Spinal cord (tissue), 10 donors: ENCODE measurements around the gene EMSY. TPM values are rescaled to one million over a fixed set of nuclear protein-coding genes. Genes with fewer than 3 reads are reported as not detected.

Experiments used
- DNase-seq, 6 donors: peaks; one replicate each; pipeline versions ENCODE4 v3.0.0 to v3.0.0-alpha.2; 2013 to 2015; ENCODE audit warnings: low spot score in 6 of 6, low read depth in 4 of 6
- H3K27ac ChIP-seq: one replicate; pipeline ENCODE4 v1.5.1; 2013; ENCODE audit warnings: low read depth, low read length, control low read depth
- H3K27me3 ChIP-seq: one replicate; pipeline ENCODE4 v1.6.1; 2013; ENCODE audit warnings: low read length; ENCODE audit not compliant: control insufficient read depth, insufficient read depth
- H3K36me3 ChIP-seq: one replicate; pipeline ENCODE4 v1.6.1; 2013; ENCODE audit warnings: low read length; ENCODE audit not compliant: control insufficient read depth, insufficient read depth
- H3K4me1 ChIP-seq: one replicate; pipeline ENCODE4 v1.6.1; 2013; ENCODE audit warnings: low read length; ENCODE audit not compliant: control insufficient read depth, insufficient read depth
- H3K4me3 ChIP-seq: one replicate; pipeline ENCODE4 v1.5.1; 2013; ENCODE audit warnings: low read depth, low read length, control low read depth
- H3K9me3 ChIP-seq: one replicate; pipeline ENCODE4 v1.6.1; 2013; ENCODE audit warnings: low read length; ENCODE audit not compliant: control insufficient read depth, insufficient read depth
- WGBS: methylation state at CpG from one replicate; pipeline ENCODE4 v1.1.5; 2013; ENCODE audit warnings: missing lambda C conversion rate; ENCODE audit not compliant: insufficient coverage; 5-methylcytosine and 5-hydroxymethylcytosine counted together
- polyA plus RNA-seq, 2 donors: library from polyadenylated mRNA; unstranded; fragments of 120-200 nt; gene quantifications; one replicate each; pipeline ENCODE4 v1.2.1, GENCODE V29; 2013; ENCODE audit not compliant: insufficient read length in 2 of 2
- total RNA-seq, 2 donors: library from RNA; depleted of rRNA in 1 of 2; stranded (reverse); fragments of 120-200 nt in 1 of 2; fragments of >200 nt in 1 of 2; gene quantifications; one replicate each; pipeline versions ENCODE4 v1.2.3 to v1.2.4, GENCODE V29; 2013 to 2014
- donor health status: healthy.

EMSY gene
- total and polyA plus RNA-seq, 4 donors = 22.6 to 31.8 (median 24.0) TPM

GRCh38 chr11:76453248-76453647 is 8.4 kb downstream of the EMSY start:
- Histone ChIP-seq H3K9me3 (no peaks in the 10 kb centered on the region), H3K36me3 (peaks cover 7% of the 10 kb centered on the region), H3K27me3 (no peaks in the 10 kb centered on the region), H3K27ac (no peak overlapping the region), H3K4me3 (no peak overlapping the region), H3K4me1 (no peaks in the 10 kb centered on the region)
- no CpG with 5 or more reads among the region's 6 CpGs for WGBS
- no peak for DNase-seq

- H3K9me3 ChIP-seq = no peaks in the 10 kb centered on the region
- DNase-seq = peak in 1 of 6 donors; percentile 10
- H3K27ac ChIP-seq = peak overlapping the region; percentile 13
- peaks cover 7% of the 10 kb centered on the region for H3K36me3 ChIP-seq
- WGBS = no CpG with 5 or more reads among the region's 2 CpGs
- no peaks in the 10 kb centered on the region for H3K4me1 ChIP-seq
- no peak overlapping the region for H3K4me3 ChIP-seq
- H3K27me3 ChIP-seq = no peaks in the 10 kb centered on the region
Measured at GRCh38 chr11:76455331-76455730, 10.5 kb downstream of the EMSY start.

DNA sequence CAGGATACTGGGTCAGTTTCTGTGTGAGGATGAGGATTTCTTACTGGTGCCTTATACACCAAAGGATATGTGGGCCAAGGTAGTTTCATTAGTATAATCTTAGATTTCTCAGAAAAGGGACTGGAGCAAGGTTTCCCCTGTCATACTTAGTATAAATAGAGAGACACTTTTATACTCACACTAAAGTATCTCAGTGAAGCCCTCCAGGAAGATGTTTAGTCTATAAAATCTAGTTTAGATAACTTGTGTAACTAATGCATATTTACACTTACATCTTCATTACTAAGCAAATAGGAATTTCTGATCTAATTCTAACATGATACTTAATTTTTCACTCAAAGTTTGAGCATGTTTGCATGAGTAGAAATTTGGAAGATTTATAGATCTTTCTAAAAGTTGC is 11.1 kb downstream of the EMSY start:
- no peaks in the 10 kb centered on the region for H3K9me3 ChIP-seq
- peak overlapping the region; percentile 13 for H3K27ac ChIP-seq

DNA sequence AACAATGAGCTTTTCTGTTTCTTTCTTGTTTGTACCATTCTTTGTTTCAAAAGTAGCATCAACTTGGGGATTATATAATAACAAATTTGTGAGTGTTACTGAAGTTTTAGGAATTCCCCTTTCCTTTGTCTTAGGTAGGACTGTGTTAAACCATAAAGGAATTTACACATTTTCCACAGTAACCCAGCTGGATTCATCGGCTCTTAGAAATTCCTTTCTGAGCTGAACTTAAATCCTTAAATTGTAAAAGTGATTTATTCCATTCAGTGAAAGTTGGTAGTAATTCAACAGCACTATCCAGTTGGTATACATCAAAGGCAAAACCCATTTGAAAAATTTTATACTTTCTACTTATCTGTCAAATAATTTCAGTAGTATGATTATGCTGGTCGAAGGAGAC is 11.8 kb downstream of the EMSY start:
- WGBS = no CpG with 5 or more reads among the region's 2 CpGs
- Histone ChIP-seq H3K36me3 (peaks cover 4% of the 10 kb centered on the region), H3K4me3 (no peak overlapping the region), H3K27ac (no peak overlapping the region), H3K9me3 (no peaks in the 10 kb centered on the region), H3K27me3 (no peaks in the 10 kb centered on the region), H3K4me1 (no peaks in the 10 kb centered on the region)
- DNase-seq = no peak

More for the DNA sequence above, 11.1 kb downstream of the EMSY start:
- H3K4me1 ChIP-seq = no peaks in the 10 kb centered on the region
- H3K27me3 ChIP-seq = no peaks in the 10 kb centered on the region
- H3K36me3 ChIP-seq = peaks cover 5% of the 10 kb centered on the region
- H3K4me3 ChIP-seq = no peak overlapping the region
- DNase-seq = no peak

DNA sequence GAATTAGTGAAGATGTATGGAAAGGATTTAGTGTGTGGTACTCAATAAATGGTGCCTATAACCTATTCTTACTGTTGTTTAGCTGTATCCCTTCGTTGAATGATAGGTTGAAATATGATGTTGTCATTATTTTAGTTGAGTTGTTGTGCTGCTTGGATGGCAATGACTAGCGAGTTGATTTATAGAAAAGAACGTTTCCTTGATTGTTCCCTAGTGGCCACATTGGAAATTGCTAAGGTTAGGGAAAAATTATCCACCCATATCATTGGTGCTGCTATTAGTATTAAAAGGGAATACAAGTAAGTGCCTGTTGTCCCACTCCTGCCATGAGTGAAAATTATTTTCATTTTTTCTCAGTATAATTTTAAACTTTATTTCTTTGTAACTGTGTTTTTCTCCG is 14.5 kb downstream of the EMSY start:
- WGBS = no CpG with 5 or more reads among the region's 4 CpGs
- H3K9me3 ChIP-seq = no peaks in the 10 kb centered on the region
- DNase-seq = no peak

DNA sequence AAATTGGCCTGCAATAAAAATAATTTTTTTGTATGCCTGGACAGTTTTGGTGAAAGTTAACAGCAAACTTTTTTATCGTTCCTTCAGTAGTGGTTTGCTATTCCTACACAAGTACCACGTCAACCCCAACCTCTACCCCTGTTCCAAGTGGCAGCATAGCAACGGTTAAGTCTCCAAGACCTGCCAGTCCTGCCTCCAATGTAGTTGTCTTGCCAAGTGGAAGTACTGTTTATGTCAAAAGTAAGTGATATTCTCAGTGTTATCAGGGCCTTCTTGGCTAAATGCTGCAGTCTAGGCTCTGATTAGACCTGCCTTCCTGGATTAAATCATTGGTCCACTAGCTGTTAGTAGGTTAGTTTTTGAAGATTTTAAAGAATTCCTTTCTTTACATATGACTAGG is 15.0 kb downstream of the EMSY start:
- no peaks in the 10 kb centered on the region for H3K27me3 ChIP-seq
- no peak overlapping the region for H3K27ac ChIP-seq
- DNase-seq = no peak
- no peaks in the 10 kb centered on the region for H3K9me3 ChIP-seq
- H3K36me3 ChIP-seq = peaks cover 14% of the 10 kb centered on the region
- H3K4me1 ChIP-seq = no peaks in the 10 kb centered on the region
- WGBS = no CpG with 5 or more reads among the region's 3 CpGs
- no peak overlapping the region for H3K4me3 ChIP-seq

More for the DNA sequence above, 14.5 kb downstream of the EMSY start:
- Histone ChIP-seq H3K36me3 (peaks cover 14% of the 10 kb centered on the region), H3K27ac (no peak overlapping the region), H3K4me3 (no peak overlapping the region), H3K27me3 (no peaks in the 10 kb centered on the region), H3K4me1 (no peaks in the 10 kb centered on the region)

DNA sequence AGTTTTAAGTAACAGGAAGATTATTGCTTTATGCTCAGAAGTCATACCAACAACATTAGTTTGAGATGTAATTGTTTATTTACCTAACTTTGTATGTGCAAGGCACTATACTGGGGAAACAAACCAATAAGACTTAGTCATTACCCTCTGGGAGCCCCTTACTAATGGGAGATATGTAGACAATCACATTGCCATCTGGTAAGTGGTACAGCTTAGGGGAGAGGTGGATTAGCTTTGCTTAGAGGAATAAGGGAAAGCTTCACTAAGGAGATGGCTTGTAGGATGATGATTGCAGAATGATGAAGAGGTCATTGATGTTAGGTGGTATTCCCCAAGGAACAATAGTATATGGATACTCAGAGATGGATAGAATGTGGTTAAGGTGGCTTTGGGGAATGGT is 17.5 kb downstream of the EMSY start:
- Histone ChIP-seq H3K36me3 (peaks cover 14% of the 10 kb centered on the region), H3K4me3 (no peak overlapping the region), H3K4me1 (no peaks in the 10 kb centered on the region), H3K27me3 (no peaks in the 10 kb centered on the region), H3K27ac (no peak overlapping the region), H3K9me3 (no peaks in the 10 kb centered on the region)
- no peak for DNase-seq

GRCh38 chr11:76465701-76466100 is 20.9 kb downstream of the EMSY start:
- WGBS = no CpG with 5 or more reads among the region's 4 CpGs
- DNase-seq = no peak
- Histone ChIP-seq H3K27me3 (no peaks in the 10 kb centered on the region), H3K36me3 (peaks cover 15% of the 10 kb centered on the region), H3K9me3 (no peaks in the 10 kb centered on the region), H3K4me3 (no peak overlapping the region), H3K27ac (no peak overlapping the region), H3K4me1 (no peaks in the 10 kb centered on the region)

DNA sequence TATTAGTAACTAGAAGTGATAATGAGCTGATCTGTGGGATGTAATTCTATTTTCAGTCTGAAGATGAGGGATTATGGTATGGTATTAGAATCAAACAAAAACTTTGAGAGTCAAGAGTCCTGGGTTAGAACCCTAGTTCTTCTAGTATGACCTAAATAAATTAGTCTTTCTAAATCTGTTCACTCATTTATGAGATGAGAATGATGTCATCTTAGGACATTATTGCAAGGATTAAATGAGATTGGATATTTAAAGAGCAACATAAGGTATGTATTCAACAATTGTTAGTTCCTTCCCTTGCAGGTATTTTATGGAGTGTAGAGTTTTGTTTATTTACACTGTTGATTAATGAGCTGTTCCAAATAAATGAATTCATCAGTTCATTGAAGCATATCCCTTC is 21.8 kb downstream of the EMSY start:
- DNase-seq = no peak
- no peaks in the 10 kb centered on the region for H3K4me1 ChIP-seq
- H3K27ac ChIP-seq = no peak overlapping the region
- peaks cover 13% of the 10 kb centered on the region for H3K36me3 ChIP-seq
- H3K9me3 ChIP-seq = no peaks in the 10 kb centered on the region
- H3K4me3 ChIP-seq = no peak overlapping the region
- H3K27me3 ChIP-seq = no peaks in the 10 kb centered on the region

DNA sequence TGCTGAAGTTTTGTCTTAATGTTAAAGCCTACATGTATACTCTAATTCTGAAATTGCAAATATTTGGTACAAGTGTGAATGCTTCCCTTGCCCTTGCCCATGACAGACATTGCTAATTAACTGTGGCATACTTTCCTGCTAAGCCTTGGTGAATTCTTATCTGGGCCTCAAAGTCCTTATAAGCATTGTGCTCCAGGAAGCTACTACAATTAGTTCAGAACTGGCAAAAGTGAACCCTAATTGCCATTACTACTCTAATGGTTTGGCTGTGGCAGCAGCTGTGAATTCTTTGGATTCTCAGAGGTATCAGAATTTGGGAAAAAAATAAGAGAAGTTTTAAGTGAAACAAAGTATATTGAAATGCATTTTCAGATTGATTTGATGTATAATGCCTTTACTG is 24.3 kb downstream of the EMSY start:
- H3K36me3 ChIP-seq = peaks cover 17% of the 10 kb centered on the region
- no peaks in the 10 kb centered on the region for H3K9me3 ChIP-seq
- no peaks in the 10 kb centered on the region for H3K4me1 ChIP-seq
- no peak overlapping the region for H3K4me3 ChIP-seq
- no peaks in the 10 kb centered on the region for H3K27me3 ChIP-seq
- no peak for DNase-seq
- no peak overlapping the region for H3K27ac ChIP-seq

- Histone ChIP-seq H3K4me1 (no peaks in the 10 kb centered on the region), H3K4me3 (no peak overlapping the region), H3K36me3 (peaks cover 21% of the 10 kb centered on the region), H3K9me3 (no peaks in the 10 kb centered on the region), H3K27ac (no peak overlapping the region), H3K27me3 (no peaks in the 10 kb centered on the region)
- no peak for DNase-seq
Measured at GRCh38 chr11:76471382-76471781, 26.6 kb downstream of the EMSY start.
